HG02973 (cell line): Measurements from ENCODE around the gene OR5J2.
"Not testable (repeated sequence)": the region's sequence is repeated elsewhere in the genome, so short reads cannot be mapped to it uniquely, and the experiment has no call there.

Experiments
- ATAC-seq: cut with Tn5 transposase; IDR thresholded peaks from one replicate; pipeline ENCODE4 v1.9.1; 2021; ENCODE audit warnings: moderate library complexity; ENCODE audit not compliant: unreplicated experiment

OR5J2 gene

DNA sequence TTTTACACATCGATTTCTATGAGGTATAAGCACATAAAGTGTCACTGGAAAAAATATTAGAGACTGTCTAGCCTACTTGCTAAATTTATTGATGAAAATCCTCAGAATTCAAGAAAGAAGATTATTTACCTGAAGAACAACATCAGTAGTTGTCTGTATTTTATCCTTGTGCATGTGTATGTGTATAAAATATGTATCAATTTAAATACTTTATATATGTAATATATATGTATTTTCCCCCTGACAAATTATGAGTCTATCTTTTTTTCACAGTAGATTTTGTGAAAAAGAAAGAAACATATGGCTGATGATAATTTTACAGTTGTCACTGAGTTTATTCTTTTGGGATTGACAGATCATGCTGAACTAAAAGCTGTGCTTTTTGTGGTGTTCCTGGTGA, at the start of gene OR5J2:
Gene OR5J2 (plus strand): TSS at position 301 of the 400 bp plus-strand sequence. CDS start 0 bp downstream, at position 301.
- ATAC-seq = no peak

GRCh38 chr11:56140151-56140661, 36.2 kb upstream of the OR5J2 start, which contains the start of gene OR8J3:
Gene OR8J3 (minus strand): TSS chr11:56140201. CDS start chr11:56137718, 2,483 bp downstream.
- ATAC-seq = no peak

DNA sequence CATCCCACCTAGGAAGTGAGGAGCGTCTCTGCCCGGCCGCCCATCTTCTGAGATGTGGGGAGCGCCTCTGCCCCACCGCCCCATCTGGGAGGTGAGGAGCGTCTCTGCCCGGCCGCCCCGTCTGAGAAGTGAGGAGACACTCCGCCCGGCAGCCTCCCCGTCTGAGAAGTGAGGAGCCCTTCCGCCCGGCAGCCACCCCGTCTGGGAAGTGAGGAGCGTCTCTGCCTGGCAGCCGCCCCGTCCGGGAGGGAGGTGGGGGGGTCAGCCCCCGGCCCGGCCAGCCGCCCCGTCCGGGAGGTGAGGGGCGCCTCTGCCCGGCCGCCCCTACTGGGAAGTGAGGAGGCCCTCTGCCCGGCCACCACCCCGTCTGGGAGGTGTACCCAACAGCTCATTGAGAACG, 32.7 kb upstream of the OR5J2 start:
- not testable (repeated sequence) for ATAC-seq

DNA sequence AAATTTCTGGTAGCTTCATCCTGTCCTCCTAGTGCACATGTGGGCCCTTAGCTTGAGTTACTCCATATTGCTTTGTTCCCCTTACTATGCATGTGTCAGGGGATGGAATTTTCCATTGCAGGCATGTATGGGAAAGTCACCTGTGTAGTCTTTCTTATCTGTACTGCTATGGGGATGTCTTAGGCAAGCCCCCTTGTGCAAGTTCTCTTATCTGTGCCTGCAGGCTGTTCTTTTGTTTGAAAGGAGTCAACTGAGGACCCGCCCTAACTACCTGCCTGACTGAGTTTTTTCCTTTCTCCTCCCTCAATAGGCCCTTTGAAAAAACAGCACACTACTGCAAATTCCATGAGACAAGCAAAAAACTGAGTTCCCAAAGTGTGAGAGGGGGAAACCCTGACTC, 25.0 kb upstream of the OR5J2 start:
- ATAC-seq = no peak

DNA sequence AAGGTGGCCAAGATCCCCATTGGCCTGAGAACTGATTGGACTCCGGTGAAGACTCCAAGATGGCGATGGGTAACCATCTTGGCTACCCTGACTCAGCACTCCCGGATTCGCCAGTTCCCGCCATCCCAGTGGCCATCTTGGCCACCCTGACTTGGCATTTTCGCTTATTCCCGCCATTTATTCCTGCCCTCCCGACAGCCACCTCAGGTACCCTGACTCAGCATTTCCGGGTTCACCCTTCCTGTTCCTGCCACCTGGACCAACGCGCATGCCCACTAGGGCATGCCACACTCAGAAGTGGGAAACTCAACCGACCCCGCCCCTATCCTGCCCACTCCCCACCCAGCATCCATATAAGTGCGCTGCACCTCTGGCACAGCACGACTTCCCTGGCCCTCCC, 24.1 kb upstream of the OR5J2 start:
- no peak for ATAC-seq

DNA sequence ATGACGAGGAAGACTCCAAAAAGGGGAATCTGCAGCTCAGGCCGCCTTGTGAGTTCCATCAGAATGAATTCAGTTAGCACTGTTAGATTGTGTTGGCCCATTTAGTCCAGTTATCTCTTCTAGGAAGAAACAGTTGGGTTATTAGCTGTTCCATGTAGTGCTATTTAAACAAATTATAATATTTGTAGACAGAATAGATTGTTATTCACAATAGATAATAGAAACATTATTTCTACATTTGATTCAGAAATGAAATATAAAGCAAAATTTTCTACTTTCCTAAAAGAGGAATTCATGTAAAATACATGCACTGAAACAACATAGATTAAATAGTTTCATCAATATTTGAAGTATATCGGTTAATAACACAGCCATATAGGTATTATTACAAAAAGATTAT, 16.2 kb upstream of the OR5J2 start, which contains the start of gene OR8K5:
Gene OR8K5 (minus strand): TSS at position 101 of the 400 bp plus-strand sequence. CDS start 0 bp downstream, at position 101.
- no peak for ATAC-seq

- no peak for ATAC-seq
Measured at GRCh38 chr11:56163804-56164203, 12.6 kb upstream of the OR5J2 start.

DNA sequence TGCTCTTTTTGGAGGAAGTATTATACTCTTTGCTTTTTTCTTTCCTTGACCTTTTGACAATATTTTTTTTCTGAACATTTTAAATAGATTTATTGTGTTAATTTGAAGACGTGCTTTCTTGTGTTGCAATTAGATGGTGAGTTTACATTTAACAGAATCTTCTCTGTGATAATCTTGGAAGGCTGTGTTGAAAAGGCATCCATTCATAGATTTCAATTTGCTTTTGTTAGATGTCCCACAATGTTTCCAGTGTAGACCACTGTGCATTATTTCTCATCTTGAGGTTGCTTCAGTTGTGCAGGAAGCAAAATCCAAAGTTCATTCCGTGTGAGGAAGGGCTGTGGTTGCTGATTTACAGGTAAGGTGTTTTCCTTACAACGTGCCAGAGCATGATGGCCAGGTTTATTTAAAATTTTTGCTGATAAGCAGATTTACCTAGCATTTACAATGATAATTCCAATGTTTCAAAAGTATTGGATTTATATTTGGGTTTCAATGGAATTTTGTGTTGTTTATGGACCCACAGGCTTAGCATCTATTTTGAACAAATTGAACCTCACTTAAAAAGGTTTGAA, 4.1 kb upstream of the OR5J2 start:
- ATAC-seq = no peak

DNA sequence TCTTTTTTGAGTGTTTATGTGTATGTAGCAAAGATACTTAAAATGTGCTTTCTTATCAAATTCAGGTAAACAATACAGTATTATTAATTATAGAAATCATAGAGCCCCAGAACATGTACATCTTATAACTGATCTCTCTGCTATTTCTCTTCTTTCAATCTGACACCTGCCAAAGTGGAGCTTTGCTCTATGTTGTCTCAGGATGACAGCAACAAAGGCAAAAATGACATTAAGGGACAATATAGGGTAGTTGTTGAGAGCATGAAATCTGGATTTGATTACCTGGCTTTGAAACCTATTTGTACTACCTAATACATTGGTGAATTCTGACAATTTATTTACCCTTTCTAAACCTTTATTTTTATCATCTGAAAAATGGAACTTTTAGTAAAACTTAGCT, 7.0 kb downstream of the OR5J2 start:
- ATAC-seq = no peak

DNA sequence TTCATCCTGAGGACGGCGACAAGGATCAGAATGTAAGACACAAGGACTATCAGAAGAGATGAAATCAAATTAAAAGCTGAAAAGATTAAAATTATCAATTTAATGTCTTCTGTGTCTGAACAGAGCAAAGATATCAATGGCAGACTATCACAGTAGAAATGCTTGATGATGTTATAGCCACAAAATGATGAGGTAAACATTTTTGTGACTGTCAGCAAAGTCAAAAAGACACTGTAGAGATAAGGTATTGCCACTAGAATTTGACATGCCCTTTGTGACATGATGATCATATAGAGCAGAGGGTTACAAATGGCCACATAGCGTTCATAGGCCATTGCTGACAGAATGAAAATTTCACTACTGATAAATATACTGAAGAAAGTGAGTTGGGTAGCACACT, 12.2 kb downstream of the OR5J2 start:
- ATAC-seq = no peak

DNA sequence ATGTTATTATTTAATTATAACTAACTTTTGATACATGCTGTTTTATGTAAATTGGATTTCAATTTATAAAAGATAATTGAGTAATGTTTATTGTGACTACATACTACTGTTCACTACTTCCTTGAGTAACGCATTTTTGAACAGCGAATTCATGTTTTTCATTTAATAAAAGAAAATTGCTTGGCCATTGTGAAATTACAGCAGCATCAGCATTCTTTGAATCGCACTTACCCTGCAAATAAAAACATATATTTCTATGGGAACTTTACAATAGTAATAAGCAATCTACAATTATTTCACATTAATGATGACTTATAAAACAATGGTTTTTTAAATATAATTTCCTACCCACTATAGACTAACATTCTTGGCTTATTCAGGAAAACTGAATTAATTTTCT, 20.3 kb downstream of the OR5J2 start:
- no peak for ATAC-seq

GRCh38 chr11:56197367-56197766, 20.9 kb downstream of the OR5J2 start:
- ATAC-seq = no peak

DNA sequence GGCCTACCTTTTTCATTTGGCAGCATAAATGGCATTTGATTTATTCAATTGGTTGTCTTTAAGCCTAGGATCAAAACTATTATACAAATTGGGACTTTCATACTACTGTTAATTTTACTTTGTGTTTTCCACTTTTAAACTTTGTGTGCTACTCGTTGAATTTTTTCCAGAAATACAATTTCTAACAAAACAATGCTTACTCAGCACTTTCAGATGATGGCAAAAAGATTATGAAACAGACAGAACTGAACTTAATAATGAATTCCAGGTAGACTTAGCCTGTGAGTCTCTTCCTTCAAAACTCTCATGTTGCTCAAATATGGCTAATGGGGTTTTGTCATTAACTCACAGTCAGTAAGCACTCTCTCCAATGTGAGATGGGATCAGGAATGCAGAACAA, 31.4 kb downstream of the OR5J2 start:
- no peak for ATAC-seq

- ATAC-seq = no peak
Measured at GRCh38 chr11:56214537-56214936, 38.1 kb downstream of the OR5J2 start.

GRCh38 chr11:56219735-56220134, 43.3 kb downstream of the OR5J2 start:
- ATAC-seq = not testable (repeated sequence)
